Mucosa of rectum (tissue), 2 donors: ENCODE data around the gene MIER2.

Experiments used
- H3K27ac ChIP-seq, 2 donors: one replicate each; pipeline ENCODE4 v1.7.0; 2013; ENCODE audit warnings: inconsistent platforms in 2 of 2, low read depth in 2 of 2, low read length in 2 of 2
- H3K27me3 ChIP-seq, 2 donors: one replicate each; pipeline ENCODE4 v1.7.0; 2013; ENCODE audit warnings: low read length in 2 of 2; ENCODE audit not compliant: control insufficient read depth in 2 of 2, insufficient read depth in 2 of 2
- H3K36me3 ChIP-seq, 2 donors: one replicate each; pipeline ENCODE4 v1.7.0; 2013; ENCODE audit warnings: low read length in 2 of 2; ENCODE audit not compliant: control insufficient read depth in 2 of 2, insufficient read depth in 2 of 2
- H3K4me1 ChIP-seq, 2 donors: one replicate each; pipeline ENCODE4 v1.7.0; 2013; ENCODE audit warnings: low read length in 2 of 2, mild to moderate bottlenecking in 1 of 2; ENCODE audit not compliant: control insufficient read depth in 2 of 2, insufficient read depth in 2 of 2
- H3K4me3 ChIP-seq, 2 donors: one replicate each; pipeline ENCODE4 v1.7.0; 2013; ENCODE audit warnings: low read length in 2 of 2
- H3K9ac ChIP-seq, 2 donors: one replicate each; pipeline ENCODE4 v1.7.0; 2013; ENCODE audit warnings: low read length in 2 of 2, low read depth in 1 of 2, mild to moderate bottlenecking in 1 of 2
- H3K9me3 ChIP-seq, 2 donors: one replicate each; pipeline ENCODE4 v1.7.0; 2013; ENCODE audit warnings: low read length in 2 of 2; ENCODE audit not compliant: control insufficient read depth in 2 of 2
- donor health status: healthy.
- donor health status: Normal muscosa, but diverticular disease.

The MIER2 gene

DNA sequence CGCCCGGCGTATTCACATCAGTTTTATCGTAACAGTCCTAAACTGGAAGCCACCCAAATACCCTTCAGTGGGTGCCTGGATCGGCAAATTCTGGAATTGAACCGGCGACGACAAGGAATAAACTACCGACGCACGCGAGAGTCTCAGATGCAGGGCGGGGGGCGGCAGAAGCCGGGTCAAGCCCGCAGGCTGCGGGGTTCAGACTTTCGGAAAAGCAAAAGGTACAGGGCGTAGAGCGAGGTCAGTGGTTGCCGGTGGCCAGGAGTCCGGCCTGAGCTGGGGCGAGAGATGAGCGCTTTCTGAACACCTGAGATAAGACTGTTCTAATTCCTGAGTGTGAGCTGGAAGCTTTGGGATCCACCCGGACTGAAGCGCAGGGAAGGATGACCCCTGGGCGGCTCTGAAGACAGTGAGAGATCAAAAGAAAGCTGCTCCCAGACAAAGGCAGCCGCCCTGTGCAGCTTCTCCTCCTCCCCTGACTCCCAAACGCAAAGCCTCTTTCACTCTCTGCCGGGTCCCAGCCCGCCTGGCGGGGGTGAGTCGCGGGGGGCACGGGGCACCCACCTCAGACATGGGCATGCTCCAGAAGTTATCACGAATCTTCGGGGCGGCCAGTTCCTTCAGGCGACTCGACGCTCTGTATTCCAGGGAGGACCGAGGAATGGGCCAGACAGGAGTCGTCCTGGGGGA is 26.2 kb upstream of the MIER2 start:
- H3K4me3 ChIP-seq, result no peak overlapping the region
- peaks cover 0 to 2% of the 10 kb centered on the region in 2 donors for H3K4me1 ChIP-seq
- H3K27me3 ChIP-seq, result peaks cover 4 to 8% of the 10 kb centered on the region in 2 donors
- no peaks in the 10 kb centered on the region for H3K36me3 ChIP-seq
- no peaks in the 10 kb centered on the region for H3K9me3 ChIP-seq
- no peak overlapping the region for H3K9ac ChIP-seq
- no peak overlapping the region for H3K27ac ChIP-seq

DNA sequence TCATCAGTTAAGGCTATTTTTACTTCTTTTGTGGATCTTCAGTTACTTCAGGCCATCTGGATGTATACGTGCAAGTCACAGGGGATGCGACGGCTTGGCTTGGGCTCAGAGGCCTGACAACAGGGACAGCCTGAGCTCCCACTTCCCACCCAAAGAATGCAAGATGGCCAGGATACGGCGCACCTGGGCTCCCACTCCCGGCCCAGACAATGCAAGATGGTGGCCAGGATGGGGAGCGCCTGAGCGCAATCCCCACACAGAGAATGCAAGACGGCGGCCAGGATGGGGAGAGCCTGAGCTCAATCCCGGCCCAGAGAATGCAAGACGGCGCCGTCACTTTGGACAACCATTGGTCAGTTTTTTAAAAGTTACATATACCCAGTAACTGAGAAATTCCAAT is 25.3 kb upstream of the MIER2 start:
- Histone ChIP-seq H3K27me3 (peaks cover 4 to 7% of the 10 kb centered on the region in 2 donors), H3K9me3 (no peaks in the 10 kb centered on the region), H3K9ac (no peak overlapping the region), H3K4me3 (no peak overlapping the region), H3K27ac (no peak overlapping the region), H3K36me3 (no peaks in the 10 kb centered on the region), H3K4me1 (peaks cover 0 to 2% of the 10 kb centered on the region in 2 donors)

DNA sequence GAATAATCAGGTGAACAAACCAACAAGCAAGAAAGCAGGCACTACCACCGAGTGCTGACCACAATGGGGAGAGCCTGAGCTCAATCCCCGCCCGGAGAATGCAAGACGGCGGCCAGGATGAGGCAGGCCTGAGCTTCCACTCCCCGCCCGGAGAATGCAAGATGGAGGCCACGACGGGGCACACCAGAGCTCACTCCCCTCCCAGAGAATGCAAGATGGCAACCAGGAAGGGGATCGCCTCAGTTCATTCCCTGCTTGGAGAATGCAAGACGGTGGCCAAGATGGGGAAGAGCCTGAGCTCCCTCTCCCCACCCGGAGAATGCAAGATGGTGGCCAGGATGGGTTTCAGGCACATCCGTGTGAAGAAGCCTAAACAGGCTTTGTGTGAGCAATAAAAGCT is 24.7 kb upstream of the MIER2 start:
- H3K9ac ChIP-seq, result no peak overlapping the region
- no peaks in the 10 kb centered on the region for H3K9me3 ChIP-seq
- H3K27me3 ChIP-seq, result peaks cover 3 to 4% of the 10 kb centered on the region in 2 donors
- H3K4me1 ChIP-seq, result peaks cover 0 to 2% of the 10 kb centered on the region in 2 donors
- H3K4me3 ChIP-seq, result no peak overlapping the region
- no peak overlapping the region for H3K27ac ChIP-seq
- no peaks in the 10 kb centered on the region for H3K36me3 ChIP-seq

DNA sequence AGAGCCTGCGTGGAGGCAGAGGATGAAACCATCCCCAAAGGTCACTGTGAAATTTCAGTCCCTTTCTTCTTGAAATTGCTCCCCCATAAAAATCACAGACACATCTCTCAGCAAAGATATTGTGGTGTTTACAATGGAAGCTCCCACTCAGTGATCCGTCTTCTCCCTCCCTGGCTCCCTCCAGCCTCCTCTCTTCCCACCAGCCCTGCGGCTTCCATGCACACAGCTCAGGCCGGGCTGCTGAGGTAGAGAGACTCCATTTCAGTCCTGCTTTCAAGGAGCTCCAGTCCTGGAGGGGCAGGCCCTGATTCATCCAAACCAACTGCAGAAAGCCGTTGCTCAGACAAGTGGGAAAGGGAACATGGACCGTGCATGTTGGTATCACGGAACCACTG is 24.0 kb upstream of the MIER2 start:
- H3K9ac ChIP-seq, result no peak overlapping the region
- H3K27me3 ChIP-seq, result peaks cover 3 to 4% of the 10 kb centered on the region in 2 donors
- no peaks in the 10 kb centered on the region for H3K9me3 ChIP-seq
- no peak overlapping the region for H3K27ac ChIP-seq
- H3K36me3 ChIP-seq, result no peaks in the 10 kb centered on the region
- no peak overlapping the region for H3K4me3 ChIP-seq
- H3K4me1 ChIP-seq, result peaks cover 0 to 2% of the 10 kb centered on the region in 2 donors

DNA sequence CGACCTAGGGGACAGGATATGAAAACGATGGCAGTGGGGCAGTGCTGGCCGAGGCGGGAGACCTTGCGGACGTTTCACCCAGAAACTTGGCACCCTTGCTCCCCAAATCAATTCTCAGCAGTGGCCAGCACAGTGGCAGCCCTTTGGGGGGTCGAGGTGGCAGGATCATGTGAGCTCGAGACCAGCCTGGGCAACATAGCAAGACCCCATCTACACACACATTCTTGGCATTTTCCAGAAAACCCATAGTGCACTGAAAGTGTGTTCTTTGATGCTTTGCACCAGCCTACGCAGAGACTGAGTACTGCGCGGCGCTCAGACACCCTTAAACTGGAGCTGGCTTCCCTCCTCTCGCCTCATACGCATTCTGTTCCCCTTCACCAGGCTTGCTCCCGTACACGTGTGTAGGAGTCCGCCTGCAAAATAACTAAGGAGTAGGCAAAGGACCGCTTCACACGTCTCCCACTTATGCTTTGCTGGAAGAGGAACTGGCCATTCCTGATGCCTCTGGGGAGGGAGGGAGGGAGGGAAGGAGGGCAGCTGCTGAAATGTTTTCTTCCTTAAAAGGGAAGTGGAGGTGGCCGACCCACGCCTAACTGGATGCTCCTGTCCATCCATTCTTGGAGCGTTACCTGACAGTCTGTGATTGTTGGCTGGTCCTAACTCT is 23.5 kb upstream of the MIER2 start:
- H3K27ac ChIP-seq, result no peak overlapping the region

DNA sequence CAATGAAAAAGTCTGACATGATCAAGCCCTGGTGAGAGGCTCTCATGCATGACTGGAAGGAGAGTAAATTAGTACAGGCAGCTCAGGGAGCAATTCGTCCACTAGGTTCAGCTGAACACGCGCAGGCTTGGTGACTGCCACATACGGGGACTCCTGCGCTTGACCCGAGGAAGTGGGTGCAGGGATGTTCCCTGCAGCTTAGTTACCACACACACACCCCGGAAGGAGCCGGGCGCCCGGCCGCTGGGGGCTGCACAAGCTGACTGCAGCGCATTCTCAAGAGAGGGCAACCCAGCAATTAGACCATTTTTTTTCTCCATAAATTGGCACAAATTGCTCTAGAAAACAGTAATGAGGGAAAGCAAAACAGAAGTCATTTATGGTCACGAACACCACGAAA is 23.0 kb upstream of the MIER2 start:
- Histone ChIP-seq H3K4me3 (no peak overlapping the region), H3K4me1 (peaks cover 0 to 2% of the 10 kb centered on the region in 2 donors), H3K9me3 (no peaks in the 10 kb centered on the region), H3K27me3 (peaks cover 2 to 3% of the 10 kb centered on the region in 2 donors), H3K36me3 (no peaks in the 10 kb centered on the region), H3K27ac (no peak overlapping the region), H3K9ac (no peak overlapping the region)

More for the DNA sequence above, 23.5 kb upstream of the MIER2 start:
- Histone ChIP-seq H3K4me3 (no peak overlapping the region), H3K27me3 (peaks cover 3 to 4% of the 10 kb centered on the region in 2 donors), H3K9me3 (no peaks in the 10 kb centered on the region), H3K36me3 (no peaks in the 10 kb centered on the region), H3K4me1 (peaks cover 0 to 2% of the 10 kb centered on the region in 2 donors), H3K9ac (no peak overlapping the region)

DNA sequence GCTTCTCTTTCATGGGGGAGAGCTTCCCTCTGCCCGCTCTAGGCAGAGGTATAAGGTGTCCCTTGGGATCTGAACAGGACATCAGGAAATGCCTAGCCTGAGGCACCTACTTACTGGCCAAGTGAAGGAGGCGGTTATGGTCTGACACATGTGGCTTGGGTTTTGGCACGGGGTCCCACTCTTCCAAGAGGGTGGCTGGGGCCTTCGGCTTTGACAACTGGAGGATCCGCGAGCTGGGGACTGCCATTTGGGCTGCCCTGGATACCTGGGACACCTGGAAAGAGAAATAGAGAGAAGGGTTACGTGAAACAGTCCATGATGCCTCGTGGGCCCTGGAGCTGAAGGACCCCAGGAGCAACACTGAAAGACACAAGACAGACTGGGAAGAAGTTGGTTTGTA is 22.4 kb upstream of the MIER2 start:
- Histone ChIP-seq H3K4me3 (no peak overlapping the region), H3K9me3 (no peaks in the 10 kb centered on the region), H3K4me1 (peaks cover 0 to under 1% of the 10 kb centered on the region in 2 donors), H3K36me3 (no peaks in the 10 kb centered on the region), H3K9ac (no peak overlapping the region), H3K27ac (no peak overlapping the region), H3K27me3 (no peaks in the 10 kb centered on the region)

DNA sequence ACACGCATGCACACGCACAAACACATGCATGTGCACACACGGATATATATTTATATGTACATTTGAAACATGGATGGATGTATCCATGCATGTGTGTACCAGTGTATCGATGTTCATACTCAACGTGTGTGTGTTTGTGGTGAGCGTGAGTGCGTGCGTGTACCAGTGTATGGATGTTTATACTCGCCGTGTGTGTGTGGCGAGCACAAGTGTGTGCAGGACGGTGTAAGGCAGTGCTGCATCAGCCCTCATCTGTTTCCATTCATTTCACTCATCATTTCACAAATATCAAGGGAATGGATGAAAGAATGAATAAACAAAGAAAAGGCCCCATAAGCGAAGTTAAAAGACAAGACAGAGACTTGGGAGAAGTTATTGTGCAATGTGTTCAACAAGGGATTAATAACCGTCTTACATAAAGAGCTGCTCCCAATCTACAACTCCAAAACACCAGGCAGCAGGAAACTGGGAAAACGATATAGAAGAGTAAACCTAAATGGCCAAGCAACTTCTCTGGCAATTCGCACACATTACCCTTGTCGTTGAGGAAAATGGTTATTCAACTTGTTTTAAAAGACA is 21.7 kb upstream of the MIER2 start:
- H3K9ac ChIP-seq, result no peak overlapping the region
- H3K9me3 ChIP-seq, result no peaks in the 10 kb centered on the region
- H3K27me3 ChIP-seq, result no peaks in the 10 kb centered on the region
- H3K36me3 ChIP-seq, result no peaks in the 10 kb centered on the region
- no peak overlapping the region for H3K4me3 ChIP-seq
- no peak overlapping the region for H3K27ac ChIP-seq
- H3K4me1 ChIP-seq, result no peaks in the 10 kb centered on the region

DNA sequence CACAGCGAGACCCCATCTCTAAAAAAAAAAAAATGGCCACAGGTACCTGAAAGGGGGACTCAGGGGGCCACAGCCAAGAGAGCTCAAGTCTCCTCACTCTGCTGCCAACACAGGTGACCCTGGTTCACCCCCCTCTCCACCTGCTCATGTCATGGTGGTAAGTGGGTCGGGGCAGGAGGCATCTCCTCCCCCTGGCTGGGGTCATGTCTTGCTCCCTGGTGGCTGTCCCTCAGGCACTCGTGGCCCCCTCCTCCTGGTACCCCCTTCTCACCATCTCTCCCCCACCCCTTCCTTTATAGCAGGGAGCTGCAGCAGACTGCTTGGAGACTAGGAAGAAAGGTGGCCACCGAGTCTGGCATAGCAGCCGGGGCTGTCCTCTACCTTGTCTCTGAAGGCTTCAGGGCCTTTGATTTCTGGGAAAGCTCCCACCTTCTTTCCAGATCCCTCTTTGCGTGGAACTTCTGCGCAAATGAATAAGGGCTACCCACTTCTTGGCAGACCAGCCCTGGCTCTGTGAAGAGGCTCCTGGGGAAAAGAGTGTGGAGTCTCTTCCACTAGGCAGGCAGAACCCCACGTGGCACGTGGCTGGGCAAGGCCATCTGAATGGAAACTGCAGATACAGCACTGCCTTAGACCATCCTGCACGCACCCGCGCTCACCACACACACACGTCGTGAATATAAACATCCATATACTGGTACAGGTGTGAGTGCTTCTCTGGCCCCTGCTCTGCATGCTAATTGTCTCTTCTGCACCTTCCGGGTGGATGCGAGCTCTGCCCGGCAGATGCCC is 20.1 kb upstream of the MIER2 start:
- Histone ChIP-seq H3K4me1 (no peaks in the 10 kb centered on the region), H3K4me3 (no peak overlapping the region), H3K36me3 (no peaks in the 10 kb centered on the region), H3K27me3 (no peaks in the 10 kb centered on the region), H3K9ac (no peak overlapping the region), H3K27ac (no peak overlapping the region), H3K9me3 (no peaks in the 10 kb centered on the region)

DNA sequence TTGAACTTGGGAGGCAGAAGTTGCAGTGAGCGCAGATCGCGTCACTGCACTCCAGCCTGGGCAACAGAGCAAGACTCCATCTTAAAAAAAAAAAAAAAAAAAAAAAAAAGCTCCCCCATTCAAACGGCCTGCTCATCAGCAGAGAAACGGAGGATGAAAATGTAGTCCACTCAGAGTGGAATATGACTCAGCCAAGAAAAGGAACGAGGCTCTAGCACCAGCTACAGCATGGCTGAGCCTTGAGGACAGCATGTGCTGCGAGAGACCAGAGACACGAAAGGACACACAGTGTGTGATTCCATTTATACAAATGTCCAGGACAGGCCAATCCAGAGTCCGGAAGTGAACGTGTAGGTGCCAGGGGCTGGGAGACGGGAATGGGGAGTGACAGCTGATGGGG is 18.1 kb upstream of the MIER2 start:
- Histone ChIP-seq H3K4me3 (no peak overlapping the region), H3K27me3 (no peaks in the 10 kb centered on the region), H3K9ac (no peak overlapping the region), H3K4me1 (no peaks in the 10 kb centered on the region), H3K9me3 (no peaks in the 10 kb centered on the region), H3K27ac (no peak overlapping the region), H3K36me3 (no peaks in the 10 kb centered on the region)
